ENCODE results near the gene LHX1.

DNA sequence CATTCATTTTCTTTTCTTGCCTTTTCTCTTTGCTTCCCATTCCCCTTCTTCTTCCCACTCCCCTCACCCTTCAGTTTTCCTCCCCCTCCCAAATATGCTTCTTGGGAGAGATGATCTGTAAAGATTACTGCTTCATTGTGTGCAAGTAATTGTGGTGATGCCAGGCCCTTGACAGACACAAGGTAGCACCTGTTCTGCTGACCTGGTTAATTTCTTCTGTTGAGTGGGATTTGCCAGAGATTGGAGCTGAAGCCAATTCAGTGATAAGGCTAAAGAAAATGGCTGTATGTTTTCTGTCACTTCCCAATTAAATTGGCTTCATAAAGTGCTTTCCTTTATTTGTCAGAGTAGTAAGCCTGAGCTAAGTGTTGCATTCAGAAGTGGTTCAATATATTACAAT is 56.0 kb downstream of the LHX1 start:
- TF ChIP-seq POLR2AphosphoS5 (IDR thresholded peaks at IDR 0.05): no peak
- no peak for TF ChIP-seq EP300 (IDR thresholded peaks at IDR 0.05)
